Fibroblast of mammary gland (primary cell): ENCODE measurements around the gene COL12A1.
A peak's percentile ranks its signal among the peaks of the same experiment; 100 is the strongest.

ENCODE experiments used
- DNase-seq: peaks from one replicate; pipeline ENCODE4 v3.0.0-alpha.2; 2010; ENCODE audit warnings: low read depth
- H3K4me3 ChIP-seq: 2 replicates; pipeline ENCODE4 v1.5.1; 2011; ENCODE audit warnings: low read depth, mild to moderate bottlenecking, low read length, moderate library complexity; ENCODE audit not compliant: control insufficient read depth
- CTCF ChIP-seq: conservative IDR thresholded peaks from 2 replicates; pipeline ENCODE4 v1.5.1; 2011; ENCODE audit warnings: low read depth, low read length, inconsistent platforms; ENCODE audit not compliant: control insufficient read depth, insufficient read depth

Gene COL12A1

DNA sequence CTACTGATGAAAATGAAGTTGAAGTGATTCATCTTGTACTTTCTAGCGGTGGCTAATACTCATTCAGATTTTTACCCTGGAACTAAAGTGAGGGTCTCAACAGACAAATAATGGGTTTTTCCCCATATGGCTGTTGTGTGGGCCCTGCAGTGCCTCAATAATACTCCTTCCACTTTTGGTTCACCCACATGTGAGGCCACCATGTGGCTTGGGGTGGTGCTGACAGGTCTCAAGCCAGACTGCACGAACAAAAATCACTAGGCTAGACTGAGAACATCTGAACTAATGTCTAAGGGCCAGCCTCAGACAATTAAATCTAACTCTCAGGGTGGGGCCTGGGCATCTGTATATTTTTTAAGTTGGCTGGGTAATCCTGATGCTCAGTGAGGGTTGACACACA lies 7.9 kb upstream of the COL12A1 start:
- TF ChIP-seq CTCF, result no peak
- no peak for DNase-seq

GRCh38 chr6:75213112-75213511 lies 7.3 kb upstream of the COL12A1 start:
- no peak for TF ChIP-seq CTCF
- no peak overlapping the region for H3K4me3 ChIP-seq
- DNase-seq, result no peak

More for the DNA sequence above, 7.9 kb upstream of the COL12A1 start:
- no peak overlapping the region for H3K4me3 ChIP-seq

DNA sequence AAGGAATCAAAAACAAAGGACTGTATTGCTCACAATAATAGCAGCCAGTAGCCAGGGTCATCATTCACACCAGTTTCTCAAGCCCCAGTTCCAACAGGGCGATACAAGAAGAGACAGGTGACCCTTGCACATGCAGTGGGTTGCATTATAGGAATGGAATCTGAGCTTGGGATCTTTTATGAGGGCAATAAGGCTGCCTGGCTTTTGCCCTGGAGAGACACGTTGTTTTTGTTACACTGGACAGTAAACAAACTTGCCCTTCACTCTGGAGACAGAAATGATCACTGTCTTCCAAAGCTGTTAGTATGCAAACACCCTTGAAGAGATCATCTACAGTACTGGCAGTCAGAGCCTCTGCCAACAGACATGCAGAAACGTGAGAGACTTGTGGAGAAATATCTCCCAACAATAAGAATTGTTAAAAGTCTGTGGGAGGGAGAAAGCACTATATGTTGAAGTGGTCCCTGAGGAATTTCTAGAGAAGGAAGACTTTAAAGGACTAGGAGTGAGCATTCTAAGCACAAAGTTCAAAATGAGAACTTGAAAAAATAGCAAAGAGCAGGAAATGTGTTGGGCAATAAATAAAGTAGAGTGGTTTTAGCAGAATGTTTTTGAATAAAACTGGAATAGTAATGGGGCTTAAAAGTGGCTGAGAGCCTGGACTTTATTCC lies 6.2 kb upstream of the COL12A1 start:
- no peak overlapping the region for H3K4me3 ChIP-seq
- no peak for TF ChIP-seq CTCF
- peak; percentile 46 for DNase-seq

DNA sequence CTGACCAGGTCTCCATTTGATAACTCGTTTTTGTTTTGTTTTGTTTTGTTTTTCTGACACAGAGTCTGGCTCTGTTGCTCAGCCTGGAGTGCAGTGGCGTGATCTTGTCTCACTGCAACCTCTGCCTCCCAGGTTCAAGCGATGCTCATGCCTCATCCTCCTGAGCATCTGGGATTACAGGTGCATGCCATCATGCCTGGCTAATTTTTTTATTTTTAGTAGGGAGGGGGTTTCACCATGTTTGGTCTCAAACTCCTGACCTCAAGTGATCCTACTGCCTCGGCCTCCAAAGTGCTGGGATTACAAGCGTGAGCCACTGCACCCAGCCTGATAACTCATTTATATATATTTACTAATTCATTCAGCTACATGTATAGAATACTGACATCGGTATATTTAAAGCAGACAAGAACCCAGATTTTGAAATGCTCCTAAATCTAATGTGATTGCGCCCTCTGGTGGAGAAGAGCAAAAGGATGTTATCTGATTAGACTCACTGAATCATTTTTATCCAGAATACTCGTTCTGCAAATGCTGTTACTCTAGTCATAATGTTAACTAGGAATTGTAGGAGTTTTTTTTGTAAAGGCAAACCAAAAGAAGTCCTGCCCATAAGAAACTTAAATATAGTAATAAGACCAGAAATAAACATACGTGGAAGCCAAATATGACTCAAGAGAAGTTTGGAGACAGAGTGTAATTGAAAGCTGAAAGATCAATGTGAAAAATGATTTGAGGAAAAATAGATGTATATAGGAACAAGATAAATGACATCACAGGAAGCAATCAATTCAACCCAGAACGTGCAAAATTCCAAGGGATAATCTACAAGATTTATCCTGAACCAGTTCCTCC lies 5.3 kb upstream of the COL12A1 start:
- TF ChIP-seq CTCF, result peak; percentile 79
- peak; percentile 78 for DNase-seq
- no peak overlapping the region for H3K4me3 ChIP-seq

GRCh38 chr6:75209184-75209723 lies 3.4 kb upstream of the COL12A1 start:
- DNase-seq, result no peak
- H3K4me3 ChIP-seq, result no peak overlapping the region
- no peak for TF ChIP-seq CTCF

- H3K4me3 ChIP-seq, result peak overlapping the region; percentile 36
- TF ChIP-seq CTCF, result peak; percentile 88
- DNase-seq, result peak; percentile 87
Observed at GRCh38 chr6:75208298-75209183, 2.7 kb upstream of the COL12A1 start.
